GM19328 (cell line): Measurements from ENCODE around the gene FASTKD3.
A peak's percentile ranks its signal among the peaks of the same experiment; 100 is the strongest.

ENCODE experiments used
- ATAC-seq: cut with Tn5 transposase; IDR thresholded peaks from one replicate; pipeline ENCODE4 v1.9.1; 2021; ENCODE audit warnings: mild to moderate bottlenecking, moderate library complexity; ENCODE audit not compliant: unreplicated experiment

The FASTKD3 gene

DNA sequence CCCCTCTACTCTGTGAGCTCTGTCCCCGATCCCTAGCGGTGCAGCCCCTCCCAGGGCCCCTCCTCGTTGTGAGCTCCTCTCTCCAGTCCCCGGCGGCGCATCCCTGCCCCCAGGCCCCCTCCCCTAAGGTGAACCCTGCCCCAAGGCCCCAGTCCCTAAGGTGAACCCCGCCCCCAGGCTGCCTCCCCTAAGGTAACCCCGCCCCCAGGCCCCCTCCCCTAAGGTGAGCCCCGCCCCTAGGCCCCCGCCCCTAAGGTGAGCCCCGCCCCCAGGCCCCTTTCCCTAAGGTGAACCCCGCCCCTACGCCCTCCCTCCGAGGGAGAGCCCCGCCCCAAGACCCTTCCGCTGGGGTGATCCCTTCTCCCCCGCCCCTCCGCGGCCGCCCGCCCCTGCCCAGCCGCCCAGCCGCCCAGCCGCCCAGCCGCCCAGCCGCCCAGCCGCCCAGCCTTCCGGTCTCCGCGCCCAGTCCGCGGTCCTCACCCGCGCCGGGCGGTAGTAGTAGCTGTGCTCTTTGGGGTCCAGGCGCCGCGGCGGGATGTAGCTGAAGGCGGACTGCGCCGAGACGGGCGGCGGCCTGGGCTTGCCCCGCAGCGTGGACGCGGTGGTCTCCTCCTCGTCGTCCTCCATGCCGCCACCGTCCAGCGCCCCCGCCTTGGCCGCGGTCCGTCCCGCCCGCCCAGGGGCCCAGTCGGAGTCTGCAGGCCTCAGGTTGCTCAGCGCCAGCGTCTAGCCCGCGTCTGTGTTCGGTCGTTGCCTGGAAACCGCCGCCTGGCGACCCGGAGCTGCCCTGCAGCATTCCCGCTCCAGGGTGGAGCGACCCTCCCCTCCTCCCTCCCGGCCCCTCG is 18.2 kb downstream of the FASTKD3 start, which contains the start of gene CFAP90:
Gene CFAP90, minus strand, starts transcription at position 739 of the 845 bp plus-strand sequence. Its CDS starts 112 bp downstream, at position 627.
- ATAC-seq = no peak

DNA sequence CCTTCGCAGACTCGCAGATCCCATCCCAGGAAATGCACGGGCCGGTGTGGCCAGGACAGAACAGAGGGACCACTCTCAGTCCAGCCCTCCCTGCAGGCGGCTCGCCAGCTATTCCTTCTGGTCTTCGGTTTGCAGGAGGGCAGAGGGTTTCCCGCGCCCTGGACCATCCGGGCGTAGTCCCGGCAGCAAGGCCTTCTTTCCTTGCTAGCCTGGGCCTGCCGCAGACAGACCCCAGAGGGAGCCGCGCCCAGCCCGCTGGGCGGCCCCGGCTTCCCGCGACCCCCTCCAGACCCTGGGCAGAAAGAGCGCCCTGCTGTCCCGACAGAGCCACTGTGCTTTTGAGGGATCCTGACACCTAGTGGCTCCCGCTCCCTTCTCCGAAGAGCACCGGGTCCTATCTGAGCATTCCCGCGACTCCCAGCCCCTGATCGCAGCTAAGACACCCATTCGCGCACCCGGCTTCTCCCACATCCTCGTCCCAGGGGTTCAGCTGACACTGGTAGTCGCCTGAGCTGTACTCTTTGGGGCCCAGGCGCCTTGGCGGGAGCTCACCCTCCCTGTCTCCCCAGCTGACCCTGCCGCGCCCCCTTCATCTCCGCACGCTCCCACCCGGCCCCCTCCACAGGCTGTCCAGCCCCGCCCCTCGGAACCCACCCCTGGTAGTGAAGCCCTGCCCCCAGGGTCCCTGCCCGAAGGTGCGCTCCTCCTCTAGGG is 19.0 kb downstream of the FASTKD3 start:
- no peak for ATAC-seq

DNA sequence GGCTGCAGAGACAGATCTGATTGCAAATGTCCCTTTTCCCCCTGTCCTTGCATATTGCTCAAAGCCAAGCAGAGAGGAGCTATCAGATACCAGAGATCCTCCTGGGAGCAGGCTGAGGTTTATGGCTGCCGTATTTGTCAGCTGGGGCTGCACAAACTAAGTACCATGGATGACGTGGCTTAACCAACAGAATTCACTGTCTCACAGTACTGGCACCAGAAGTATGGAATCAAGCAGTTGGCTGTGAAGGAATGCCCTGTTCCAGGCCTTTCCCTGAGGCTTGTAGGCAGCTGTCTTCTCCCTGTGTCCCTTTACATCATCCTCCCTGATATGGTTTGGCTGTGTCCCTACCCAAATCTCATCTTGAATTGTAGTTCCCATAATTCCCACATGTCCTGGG is 20.5 kb downstream of the FASTKD3 start:
- no peak for ATAC-seq

DNA sequence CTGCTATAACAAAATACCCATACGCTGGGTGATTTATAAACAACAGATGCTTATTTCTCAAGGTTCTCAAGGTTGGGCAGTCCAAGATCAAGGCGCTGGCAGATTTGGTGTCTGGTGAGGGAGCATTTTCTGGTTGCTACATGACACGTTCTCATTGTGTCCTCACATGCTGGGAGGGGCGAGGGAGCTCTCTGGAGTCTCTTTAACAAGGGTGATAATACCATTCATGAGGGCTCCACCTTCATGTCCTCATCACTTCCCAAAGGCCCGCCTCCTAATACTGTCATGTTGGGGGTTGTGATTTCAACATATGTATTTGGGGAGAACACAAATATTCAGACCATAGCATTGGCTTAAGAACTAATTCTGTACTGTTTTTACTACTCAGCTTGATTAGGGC is 22.5 kb downstream of the FASTKD3 start:
- no peak for ATAC-seq

DNA sequence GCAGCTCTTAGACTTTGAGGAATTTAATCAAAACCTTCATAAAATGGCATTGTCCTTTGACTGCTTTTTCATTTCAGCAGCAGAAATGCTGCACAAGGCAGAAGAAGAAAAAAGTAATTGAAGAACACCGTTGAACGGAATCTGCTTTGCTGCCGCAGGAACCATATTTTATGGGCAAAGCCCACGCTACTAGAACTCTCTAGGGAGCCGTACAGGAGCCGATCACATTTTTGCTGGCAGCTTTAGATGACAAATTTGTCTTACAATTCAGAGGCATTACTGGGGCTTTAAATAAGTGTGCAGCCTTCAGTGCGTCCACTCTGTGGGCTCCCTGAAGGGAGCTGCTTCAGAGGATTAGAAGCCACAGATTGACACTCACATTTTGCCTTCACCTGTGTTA is 23.3 kb downstream of the FASTKD3 start:
- ATAC-seq = no peak

DNA sequence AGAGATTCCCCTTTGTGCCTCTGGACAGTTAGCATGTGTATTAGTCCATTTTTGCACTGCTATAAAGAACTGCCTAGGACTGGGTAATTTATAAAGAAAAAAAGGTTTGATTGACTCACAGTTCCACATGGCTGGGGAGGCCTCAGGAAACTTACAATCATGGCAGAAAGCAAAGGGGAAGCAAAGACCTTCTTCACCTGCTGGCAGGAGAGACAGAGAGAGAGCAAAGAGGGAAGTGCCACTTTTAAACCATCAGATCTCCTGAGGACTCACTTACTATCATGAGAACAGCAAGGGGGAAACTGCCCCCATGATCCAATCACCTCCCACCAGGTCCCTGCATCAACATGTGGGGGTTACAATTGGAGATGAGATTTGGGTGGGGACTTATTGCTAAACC is 23.9 kb downstream of the FASTKD3 start:
- ATAC-seq = no peak

DNA sequence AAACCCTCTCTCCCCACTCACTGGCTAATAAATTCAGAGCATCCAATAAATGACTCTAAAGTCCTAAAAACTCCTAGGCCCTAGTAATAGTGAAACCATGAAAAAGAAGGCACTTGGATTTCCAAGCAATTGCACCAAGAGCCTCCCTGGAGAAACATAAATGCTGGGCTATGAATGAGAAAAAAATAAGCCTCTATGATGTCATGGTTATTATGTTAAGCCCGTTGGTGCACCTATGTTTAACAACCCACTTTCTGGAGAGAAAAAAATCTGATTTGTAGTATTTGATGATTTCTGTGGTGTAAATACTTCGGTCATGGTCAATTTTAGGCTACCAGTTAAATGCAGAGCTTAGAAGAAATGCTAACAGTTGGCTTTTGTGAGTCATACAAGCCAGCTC is 26.3 kb downstream of the FASTKD3 start:
- ATAC-seq = no peak

DNA sequence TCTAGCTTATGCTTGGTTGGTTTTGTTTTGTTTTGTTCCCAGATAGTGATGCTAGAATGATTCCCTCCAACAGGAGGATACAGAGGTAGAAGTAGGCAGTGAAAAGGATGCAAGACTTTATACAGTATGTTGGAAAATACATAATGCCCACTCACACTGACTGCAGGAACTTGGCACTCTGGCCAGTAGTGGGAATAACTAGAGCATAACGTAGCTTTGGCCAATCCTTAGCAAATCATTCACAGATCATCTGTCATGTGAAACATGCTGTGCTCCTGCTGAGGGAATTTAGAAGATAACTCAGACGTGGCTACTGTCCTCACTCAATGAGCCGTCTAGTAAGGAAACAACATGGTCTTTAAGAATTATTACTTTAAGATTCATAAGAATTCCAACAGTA is 31.4 kb downstream of the FASTKD3 start:
- ATAC-seq = no peak

DNA sequence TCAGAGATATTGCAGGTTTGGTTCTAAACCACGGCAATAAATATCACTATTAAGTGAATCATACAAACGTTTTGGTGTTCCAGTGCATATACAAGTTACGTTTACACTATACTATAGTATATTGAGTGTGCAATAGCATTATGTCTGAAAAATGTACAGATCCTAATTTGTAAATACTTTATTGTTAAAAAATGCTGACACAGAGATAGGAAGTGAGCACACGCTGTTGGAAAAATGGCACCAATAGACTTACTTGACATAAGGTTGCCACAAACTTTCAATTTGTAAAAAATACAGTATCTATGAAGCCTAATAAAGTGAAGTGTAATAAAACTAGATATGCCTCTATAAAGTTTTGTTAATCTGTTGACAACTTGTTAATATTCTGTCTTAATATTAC is 33.8 kb downstream of the FASTKD3 start:
- ATAC-seq = no peak

DNA sequence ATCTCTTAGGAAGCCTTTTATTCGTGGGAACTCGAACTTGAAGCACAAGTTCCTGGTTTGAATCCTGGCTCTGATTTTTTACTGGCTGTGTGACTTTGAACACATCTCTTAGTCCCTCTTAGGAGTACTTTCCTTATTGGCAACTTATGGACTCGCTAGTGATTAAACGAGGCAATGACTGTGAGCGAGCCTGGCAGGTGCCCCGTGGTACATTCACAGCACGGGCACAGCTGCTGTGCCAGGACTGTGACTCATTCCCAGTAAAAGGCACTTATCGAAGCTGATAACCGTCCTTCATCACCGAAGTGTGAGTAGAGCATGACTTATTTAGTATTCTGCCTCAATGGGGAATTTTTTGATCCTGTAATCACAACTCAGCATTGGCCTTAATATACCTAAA is 40.6 kb downstream of the FASTKD3 start:
- no peak for ATAC-seq

DNA sequence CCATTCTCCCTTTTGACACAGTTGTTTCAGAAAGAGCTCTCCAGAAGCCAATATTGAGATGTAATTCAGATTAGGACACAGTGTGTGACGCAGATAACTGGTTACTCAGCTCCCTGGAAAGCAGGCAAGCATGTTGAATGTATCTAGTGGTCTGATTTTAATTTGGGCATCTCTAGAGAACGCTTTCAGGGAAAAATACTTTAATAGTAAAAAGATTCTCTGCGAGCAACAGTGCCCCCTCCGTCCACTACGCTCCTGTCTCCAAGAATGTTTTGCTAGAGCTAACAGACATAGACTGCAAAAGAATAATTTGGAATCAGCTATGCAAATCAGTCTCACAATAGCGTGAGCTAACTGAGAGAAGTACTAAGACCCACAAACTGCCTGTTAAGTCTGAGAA is 41.2 kb downstream of the FASTKD3 start:
- ATAC-seq = no peak

DNA sequence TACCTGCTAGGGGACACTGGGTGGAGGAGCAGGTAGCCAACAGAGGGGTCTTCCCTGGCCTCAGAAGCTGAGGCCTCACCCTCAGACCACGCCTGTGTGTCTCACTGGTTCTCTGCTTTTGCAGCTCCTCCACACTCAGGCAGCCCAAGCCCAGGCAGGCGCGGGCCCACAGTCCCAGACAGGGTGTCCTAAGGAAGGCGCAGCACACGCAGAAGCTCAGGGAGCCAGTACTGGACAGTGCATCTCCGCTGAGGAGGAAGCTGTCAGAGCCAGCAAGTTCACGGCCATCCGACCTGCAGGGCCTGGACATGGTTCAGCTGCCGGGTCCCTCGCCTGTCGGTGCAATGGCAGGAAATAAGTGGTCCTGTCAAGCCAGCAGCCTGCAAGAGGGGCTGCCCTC is 43.2 kb downstream of the FASTKD3 start:
- ATAC-seq = no peak

DNA sequence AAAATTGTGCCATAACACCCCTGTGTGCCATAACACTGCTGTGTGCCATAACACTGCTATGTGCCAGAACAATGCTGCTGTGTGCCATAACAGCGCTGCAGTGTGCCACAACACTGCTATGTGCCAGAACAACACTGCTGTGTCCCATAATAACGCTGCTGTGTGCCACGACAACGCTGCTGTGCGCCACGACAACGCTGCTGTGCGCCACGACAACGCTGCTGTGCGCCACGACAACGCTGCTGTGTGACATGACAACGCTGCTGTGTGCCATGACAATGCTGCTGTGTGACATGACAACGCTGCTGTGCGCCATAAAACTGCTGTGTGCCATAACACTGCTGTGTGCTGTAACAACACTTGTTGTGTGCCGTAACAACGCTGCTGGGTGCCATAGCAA is 43.8 kb downstream of the FASTKD3 start:
- ATAC-seq = no peak

DNA sequence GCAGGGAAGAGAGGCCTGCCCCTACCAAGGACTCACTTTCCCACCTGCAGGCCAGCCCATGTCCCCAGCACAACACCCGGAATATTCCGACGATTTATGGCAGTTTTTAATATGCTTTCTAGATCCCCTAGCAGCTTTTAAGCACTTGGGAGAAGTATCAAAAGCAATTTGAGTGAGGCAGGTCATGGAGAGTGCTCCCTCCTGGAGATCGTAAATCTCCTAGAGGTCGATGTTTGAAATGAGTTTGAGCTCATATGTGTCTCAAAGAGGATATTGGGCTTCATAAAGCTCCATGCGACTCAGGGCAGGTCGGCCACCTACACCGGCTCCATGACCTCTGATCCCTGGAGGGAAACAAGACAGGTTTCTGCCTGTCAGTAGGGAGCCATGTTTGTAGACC is 45.2 kb downstream of the FASTKD3 start:
- ATAC-seq = no peak

DNA sequence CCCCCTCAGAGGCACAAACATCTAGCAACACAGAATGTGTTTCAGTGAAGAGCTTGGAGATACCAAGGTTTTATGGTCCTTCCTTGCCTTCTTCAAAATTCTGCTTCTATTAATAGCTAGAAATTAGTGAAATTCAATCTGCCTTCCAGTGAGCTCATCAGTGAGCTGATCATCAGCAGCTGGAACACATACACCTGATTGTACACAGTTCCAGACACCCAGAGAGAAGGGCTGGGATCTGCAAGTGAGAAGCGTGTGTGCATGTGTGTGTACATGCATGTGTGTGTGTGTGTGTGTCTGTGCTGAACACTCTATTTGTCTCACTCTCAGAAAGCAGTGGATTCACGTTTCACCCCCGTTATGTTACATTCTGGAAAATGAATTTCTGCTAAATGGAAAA is 46.4 kb downstream of the FASTKD3 start:
- ATAC-seq = no peak

DNA sequence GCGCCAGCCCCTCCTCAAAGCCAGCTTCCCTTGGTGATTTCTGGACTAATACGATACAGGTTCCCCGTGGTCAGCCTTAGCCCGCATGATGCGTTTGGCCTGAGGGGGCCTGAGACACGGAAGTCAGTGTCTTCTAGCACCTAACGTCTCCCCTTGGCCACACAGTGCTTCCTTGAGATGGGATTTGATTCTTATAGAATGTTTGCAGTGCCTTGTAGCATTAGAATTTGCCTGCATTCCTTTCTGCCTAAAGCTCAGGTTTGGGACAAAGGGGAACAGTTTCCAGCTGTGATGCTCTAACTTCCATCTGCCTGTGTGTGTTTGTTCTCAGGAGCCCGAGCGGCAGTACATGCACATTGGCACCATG is 52.3 kb downstream of the FASTKD3 start:
- peak; percentile 4 for ATAC-seq

DNA sequence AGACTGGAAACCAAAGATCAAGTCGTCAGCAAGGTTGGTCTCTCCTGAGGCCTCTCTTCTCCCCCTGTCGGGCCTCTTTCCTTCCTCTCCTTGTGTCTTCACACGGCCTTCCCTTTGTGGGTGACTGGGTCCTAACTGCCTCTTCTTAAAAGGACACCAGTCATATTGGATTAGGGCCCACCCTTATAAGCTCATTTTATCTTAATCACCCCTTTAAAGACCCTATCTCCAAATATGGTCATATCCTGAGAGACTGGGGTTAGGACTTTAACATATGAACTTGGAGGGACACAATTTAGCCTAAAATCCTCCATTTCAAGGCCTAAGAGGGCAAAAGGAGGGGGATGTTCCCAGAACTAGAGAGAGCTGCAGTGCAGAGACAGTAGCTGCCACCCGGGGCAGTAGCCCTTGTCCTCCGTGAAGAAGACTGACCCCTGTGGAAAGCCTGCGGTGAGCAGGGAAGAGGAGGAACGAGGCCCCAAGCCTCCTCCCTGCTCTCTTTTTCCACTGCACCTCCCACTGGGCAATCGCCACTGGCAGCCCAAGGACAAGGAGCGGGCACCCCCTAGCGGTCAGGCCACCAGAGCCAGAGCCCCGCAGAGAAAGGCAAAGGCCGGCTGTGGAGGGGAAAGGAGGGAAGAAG is 52.8 kb downstream of the FASTKD3 start:
- ATAC-seq = peak; percentile 93

DNA sequence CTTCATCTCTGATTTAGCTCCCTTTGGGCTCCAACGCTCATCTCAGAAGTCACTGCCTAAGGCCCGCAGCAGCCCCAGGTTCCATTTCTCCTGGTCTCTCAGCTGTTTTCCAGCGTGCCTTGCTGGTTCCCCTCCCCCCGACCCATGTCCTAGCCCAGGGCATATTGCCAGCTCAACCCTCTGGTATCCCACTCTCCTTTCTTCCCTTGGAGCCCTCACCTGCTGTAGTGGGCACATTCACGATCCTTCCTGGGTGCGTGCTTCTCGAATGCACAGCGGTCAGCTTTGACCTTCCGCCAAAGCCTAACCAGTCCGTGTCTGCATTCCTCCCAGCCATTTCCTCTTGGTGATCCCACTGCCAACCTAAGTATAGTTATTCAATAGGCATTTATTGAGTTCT is 54.0 kb downstream of the FASTKD3 start:
- ATAC-seq = no peak

DNA sequence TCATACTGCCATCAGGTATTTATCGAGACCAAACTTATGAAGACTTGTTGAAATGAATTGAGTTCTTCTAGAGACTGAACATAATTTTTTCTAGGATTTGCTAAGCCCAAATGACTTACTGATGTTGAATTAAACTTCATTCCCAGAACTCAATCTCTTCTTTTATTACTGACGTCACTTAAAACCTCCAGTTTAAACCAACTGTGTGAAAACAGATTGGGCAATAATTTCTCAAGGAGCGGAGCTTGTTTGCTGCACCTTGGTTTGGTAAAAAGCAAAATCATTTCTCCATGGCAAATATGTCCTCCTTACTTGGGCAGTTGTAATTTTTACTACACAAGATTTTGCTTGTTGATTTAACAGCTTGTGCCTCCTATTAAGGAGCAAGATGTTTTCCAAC is 55.3 kb downstream of the FASTKD3 start:
- no peak for ATAC-seq

DNA sequence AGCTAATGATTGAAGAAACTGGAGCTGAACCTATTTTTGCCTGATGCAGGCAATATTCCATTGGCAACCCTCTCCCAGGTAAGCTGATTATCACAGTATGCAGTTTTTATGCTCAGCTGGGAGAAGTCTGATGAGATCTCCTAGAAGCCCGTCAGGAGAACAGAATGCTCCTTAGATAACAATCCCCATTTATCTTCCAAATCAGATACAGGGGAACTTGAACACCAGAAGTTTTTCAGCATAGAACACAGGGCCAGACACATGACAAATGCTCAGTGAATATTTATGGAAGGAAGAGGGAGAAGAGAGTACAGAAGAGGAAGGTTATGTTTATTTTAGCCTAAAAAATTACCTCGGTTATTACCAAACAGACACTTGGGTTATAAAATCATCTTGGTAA is 55.8 kb downstream of the FASTKD3 start:
- ATAC-seq = no peak

DNA sequence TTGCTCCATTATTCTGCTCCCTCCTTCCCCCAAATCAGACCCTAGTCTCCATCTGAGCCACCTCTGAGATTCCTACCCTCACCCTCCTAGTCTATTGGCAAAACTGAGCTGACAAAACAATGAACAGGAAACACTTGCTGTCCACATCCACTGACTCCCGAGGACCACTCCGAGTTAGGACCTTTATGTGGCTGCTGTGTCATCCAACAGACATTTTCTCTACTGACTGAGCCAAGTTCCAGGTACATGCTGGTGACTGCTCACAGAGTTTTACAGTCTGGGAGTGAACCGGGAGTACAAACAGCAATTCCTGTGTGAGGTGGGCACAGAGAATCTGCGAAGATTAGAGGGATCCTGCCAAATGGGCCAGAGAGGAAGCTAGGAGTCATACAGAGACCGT is 57.1 kb downstream of the FASTKD3 start:
- ATAC-seq = no peak
